Right lobe of liver (tissue), 4 donors: ENCODE data around the gene TMEM170B.

Experiments
- POLR2A ChIP-seq: fragments of 450-650 bp; IDR thresholded peaks from one replicate; pipeline ENCODE4 v1.6.1; 2017; ENCODE audit warnings: antibody characterized with exemption, mild to moderate bottlenecking
- TF ChIP-seq, protein P1 (sequence below), 4 donors: fragments of 200-600 bp in 3 of 4; fragments of 450-650 bp in 1 of 4; IDR thresholded peaks; one replicate each; pipeline versions ENCODE4 v1.5.1 to v1.8.0; 2016 to 2022; ENCODE audit warnings: antibody characterized with exemption in 4 of 4, mild to moderate bottlenecking in 2 of 4
- donor health status: DM: no; HTN: no; CAD: no.
- donor health status: DM: no; HTN: no; CAD: no.
- donor health status: DM: no; HTN: yes; CAD: no.

DNA sequence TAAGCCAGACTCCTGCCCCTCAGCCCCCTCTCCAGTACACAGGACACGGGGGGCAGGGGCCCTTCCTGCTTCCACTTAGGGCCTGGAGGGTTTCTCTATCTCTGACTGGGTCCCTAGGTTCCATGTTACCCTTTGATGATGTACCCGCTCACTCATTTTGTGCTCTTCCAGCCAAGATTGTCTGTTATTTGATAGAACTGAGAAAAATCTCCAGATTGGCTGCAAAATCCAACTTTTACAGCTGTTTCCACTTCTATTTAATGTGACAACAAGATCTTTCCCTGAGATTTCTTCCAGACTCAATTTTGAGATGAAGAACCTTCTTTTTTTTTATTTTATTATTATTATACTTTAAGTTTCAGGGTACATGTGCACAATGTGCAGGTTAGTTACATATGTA is 85.7 kb downstream of the TMEM170B start:
- TF ChIP-seq, protein P1, sequence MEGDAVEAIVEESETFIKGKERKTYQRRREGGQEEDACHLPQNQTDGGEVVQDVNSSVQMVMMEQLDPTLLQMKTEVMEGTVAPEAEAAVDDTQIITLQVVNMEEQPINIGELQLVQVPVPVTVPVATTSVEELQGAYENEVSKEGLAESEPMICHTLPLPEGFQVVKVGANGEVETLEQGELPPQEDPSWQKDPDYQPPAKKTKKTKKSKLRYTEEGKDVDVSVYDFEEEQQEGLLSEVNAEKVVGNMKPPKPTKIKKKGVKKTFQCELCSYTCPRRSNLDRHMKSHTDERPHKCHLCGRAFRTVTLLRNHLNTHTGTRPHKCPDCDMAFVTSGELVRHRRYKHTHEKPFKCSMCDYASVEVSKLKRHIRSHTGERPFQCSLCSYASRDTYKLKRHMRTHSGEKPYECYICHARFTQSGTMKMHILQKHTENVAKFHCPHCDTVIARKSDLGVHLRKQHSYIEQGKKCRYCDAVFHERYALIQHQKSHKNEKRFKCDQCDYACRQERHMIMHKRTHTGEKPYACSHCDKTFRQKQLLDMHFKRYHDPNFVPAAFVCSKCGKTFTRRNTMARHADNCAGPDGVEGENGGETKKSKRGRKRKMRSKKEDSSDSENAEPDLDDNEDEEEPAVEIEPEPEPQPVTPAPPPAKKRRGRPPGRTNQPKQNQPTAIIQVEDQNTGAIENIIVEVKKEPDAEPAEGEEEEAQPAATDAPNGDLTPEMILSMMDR (IDR thresholded peaks at IDR 0.05) = no peak
- TF ChIP-seq POLR2A = no peak
